BE2C (cell line): ENCODE data around the gene APLF.
"Not testable (repeated sequence)": the region's sequence is repeated elsewhere in the genome, so short reads cannot be mapped to it uniquely, and the experiment has no call there.

Experiments
- DNase-seq: peaks from one replicate; pipeline ENCODE4 v3.0.0-alpha.2; 2020
- H3K27me3 ChIP-seq: fragments of 250-450 bp; sonication (Bioruptor Pico); 2 replicates; pipeline ENCODE4 v1.5.1; 2020; ENCODE audit warnings: mild to moderate bottlenecking
- H3K36me3 ChIP-seq: fragments of 250-450 bp; sonication (Bioruptor Pico); 2 replicates; pipeline ENCODE4 v1.5.1; 2020; ENCODE audit warnings: mild to moderate bottlenecking
- H3K4me1 ChIP-seq: fragments of 250-450 bp; sonication (Bioruptor Pico); 2 replicates; pipeline ENCODE4 v1.5.1; 2020
- H3K4me3 ChIP-seq: 2 replicates; pipeline ENCODE4 v1.5.1; 2011; ENCODE audit warnings: low read depth, low read length
- H3K9me3 ChIP-seq: fragments of 250-450 bp; sonication (Bioruptor Pico); 2 replicates; pipeline ENCODE4 v1.5.1; 2020
- TF ChIP-seq, protein P1 (sequence below): IDR thresholded peaks from 2 replicates; pipeline ENCODE4 v1.5.1; 2012; ENCODE audit warnings: mild to moderate bottlenecking, low read depth, low read length

The APLF gene

GRCh38 chr2:68521037-68521436 is 53.7 kb downstream of the APLF start:
- no peaks in the 10 kb centered on the region for H3K36me3 ChIP-seq
- H3K9me3 ChIP-seq, result no peaks in the 10 kb centered on the region
- no peak overlapping the region for H3K4me3 ChIP-seq
- H3K27me3 ChIP-seq, result no peaks in the 10 kb centered on the region
- no peak for DNase-seq
- no peaks in the 10 kb centered on the region for H3K4me1 ChIP-seq
- TF ChIP-seq, protein P1, sequence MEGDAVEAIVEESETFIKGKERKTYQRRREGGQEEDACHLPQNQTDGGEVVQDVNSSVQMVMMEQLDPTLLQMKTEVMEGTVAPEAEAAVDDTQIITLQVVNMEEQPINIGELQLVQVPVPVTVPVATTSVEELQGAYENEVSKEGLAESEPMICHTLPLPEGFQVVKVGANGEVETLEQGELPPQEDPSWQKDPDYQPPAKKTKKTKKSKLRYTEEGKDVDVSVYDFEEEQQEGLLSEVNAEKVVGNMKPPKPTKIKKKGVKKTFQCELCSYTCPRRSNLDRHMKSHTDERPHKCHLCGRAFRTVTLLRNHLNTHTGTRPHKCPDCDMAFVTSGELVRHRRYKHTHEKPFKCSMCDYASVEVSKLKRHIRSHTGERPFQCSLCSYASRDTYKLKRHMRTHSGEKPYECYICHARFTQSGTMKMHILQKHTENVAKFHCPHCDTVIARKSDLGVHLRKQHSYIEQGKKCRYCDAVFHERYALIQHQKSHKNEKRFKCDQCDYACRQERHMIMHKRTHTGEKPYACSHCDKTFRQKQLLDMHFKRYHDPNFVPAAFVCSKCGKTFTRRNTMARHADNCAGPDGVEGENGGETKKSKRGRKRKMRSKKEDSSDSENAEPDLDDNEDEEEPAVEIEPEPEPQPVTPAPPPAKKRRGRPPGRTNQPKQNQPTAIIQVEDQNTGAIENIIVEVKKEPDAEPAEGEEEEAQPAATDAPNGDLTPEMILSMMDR, result no peak

- not testable (repeated sequence) for H3K4me3 ChIP-seq, H3K9me3 ChIP-seq, H3K4me1 ChIP-seq, H3K27me3 ChIP-seq, H3K36me3 ChIP-seq, DNase-seq
Measured at GRCh38 chr2:68526943-68527342, 59.6 kb downstream of the APLF start.

DNA sequence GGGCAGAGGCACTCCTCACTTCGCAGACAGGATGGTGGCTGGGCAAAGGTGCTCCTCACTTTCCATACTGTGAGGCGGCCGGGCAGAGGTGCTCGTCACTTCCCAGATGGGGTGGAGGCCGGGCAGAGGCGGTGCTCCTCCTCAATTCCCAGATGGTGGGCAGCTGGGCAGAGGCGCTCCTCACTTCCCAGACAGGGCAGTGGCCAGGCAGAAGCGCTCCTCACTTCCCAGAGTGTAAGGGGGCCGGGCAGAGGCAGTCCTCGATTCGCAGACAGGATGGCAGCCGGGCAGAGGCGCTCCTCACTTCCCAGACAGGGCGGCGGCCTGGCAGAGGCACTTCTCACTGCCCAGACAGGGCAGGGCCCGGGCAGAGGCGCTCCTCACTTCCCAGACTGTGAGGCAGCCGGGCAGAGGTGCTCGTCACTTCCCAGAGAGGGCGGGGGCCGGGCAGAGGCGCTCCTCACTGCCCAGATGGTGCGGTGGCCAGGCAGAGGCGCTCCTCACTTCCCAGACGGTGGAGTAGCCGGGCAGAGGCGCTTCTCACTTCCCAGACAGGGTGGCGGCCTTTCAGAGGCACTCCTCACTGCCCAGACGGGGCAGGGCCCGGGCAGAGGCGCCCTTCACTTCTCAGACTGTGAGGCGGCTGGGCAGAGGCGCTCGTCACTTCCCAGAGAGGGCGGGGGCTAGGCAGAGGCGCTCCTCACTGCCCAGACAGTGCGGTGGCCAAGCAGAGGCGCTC is 60.1 kb downstream of the APLF start:
- not testable (repeated sequence) for H3K27me3 ChIP-seq, H3K4me3 ChIP-seq, H3K9me3 ChIP-seq, H3K36me3 ChIP-seq, DNase-seq, H3K4me1 ChIP-seq

- not testable (repeated sequence) for H3K36me3 ChIP-seq, DNase-seq, H3K27me3 ChIP-seq, H3K4me1 ChIP-seq, H3K9me3 ChIP-seq, H3K4me3 ChIP-seq
Measured at GRCh38 chr2:68529156-68529555, 61.8 kb downstream of the APLF start.

- not testable (repeated sequence) for H3K4me1 ChIP-seq, H3K4me3 ChIP-seq
Measured at GRCh38 chr2:68529651-68530050, 62.3 kb downstream of the APLF start.

DNA sequence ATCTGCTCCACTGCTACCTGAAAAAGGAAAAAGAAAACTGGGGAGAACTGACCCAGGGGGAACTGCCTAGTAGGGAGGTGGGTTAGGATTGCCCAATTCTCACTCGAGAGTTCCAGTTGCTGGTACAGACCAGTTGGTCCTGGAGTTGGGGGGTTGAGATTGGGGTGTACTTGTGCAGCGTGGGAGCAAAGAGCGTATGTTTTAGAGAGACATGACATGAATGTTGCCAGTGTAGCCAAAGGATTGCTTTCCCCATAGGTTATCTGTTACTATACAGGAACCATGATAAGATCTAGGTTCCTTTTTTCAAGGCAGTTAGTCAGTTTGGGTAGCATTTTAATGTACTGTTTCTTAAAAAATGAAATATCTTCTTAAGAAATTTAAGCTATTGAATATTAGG is 68.6 kb downstream of the APLF start:
- Histone ChIP-seq H3K36me3 (no peaks in the 10 kb centered on the region), H3K9me3 (no peaks in the 10 kb centered on the region), H3K4me3 (no peak overlapping the region), H3K4me1 (no peaks in the 10 kb centered on the region), H3K27me3 (no peaks in the 10 kb centered on the region)
- no peak for DNase-seq
- TF ChIP-seq, protein P1, result no peak

More at GRCh38 chr2:68529651-68530050, 62.3 kb downstream of the APLF start:
- H3K27me3 ChIP-seq, H3K36me3 ChIP-seq, H3K9me3 ChIP-seq: not testable (repeated sequence)
- DNase-seq, result peak; percentile 1

GRCh38 chr2:68537011-68537410 is 69.6 kb downstream of the APLF start:
- no peak for DNase-seq
- Histone ChIP-seq H3K36me3 (no peaks in the 10 kb centered on the region), H3K4me1 (no peaks in the 10 kb centered on the region), H3K27me3 (no peaks in the 10 kb centered on the region), H3K9me3 (no peaks in the 10 kb centered on the region), H3K4me3 (no peak overlapping the region)
- TF ChIP-seq, protein P1, result no peak

DNA sequence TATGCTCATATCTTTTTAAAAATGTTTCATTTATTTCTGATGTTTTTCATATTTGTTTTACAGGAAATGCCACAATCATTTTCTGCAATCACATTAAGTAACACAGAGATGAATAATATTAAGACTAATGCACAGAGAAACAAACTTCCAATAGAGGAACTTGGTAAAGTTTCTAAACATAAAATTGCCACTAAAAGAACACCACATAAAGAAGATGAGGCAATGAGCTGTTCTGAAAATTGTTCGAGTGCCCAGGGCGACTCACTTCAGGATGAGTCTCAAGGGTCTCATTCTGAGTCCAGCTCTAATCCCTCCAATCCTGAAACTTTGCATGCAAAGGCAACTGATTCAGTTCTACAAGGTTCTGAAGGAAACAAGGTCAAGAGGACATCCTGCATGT is 70.4 kb downstream of the APLF start:
- H3K4me1 ChIP-seq, result no peaks in the 10 kb centered on the region
- H3K9me3 ChIP-seq, result no peaks in the 10 kb centered on the region
- DNase-seq, result no peak
- TF ChIP-seq, protein P1, result no peak
- no peak overlapping the region for H3K4me3 ChIP-seq
- H3K27me3 ChIP-seq, result no peaks in the 10 kb centered on the region
- H3K36me3 ChIP-seq, result no peaks in the 10 kb centered on the region
